DND-41 (cell line): ENCODE measurements around the gene FHAD1.

ENCODE experiments used
- EZH2 ChIP-seq: IDR thresholded peaks from 3 replicates; pipeline ENCODE4 v1.6.1; 2012; ENCODE audit warnings: borderline replicate concordance, low read depth, mild to moderate bottlenecking, moderate library complexity, low read length, inconsistent platforms; ENCODE audit not compliant: severe bottlenecking
- TF ChIP-seq, protein P1 (sequence below): IDR thresholded peaks from 2 replicates; pipeline ENCODE4 v1.5.1; 2012; ENCODE audit warnings: borderline replicate concordance, low read length, moderate library complexity, mild to moderate bottlenecking; ENCODE audit not compliant: poor library complexity, severe bottlenecking; ENCODE audit errors: extremely low read depth

DNA sequence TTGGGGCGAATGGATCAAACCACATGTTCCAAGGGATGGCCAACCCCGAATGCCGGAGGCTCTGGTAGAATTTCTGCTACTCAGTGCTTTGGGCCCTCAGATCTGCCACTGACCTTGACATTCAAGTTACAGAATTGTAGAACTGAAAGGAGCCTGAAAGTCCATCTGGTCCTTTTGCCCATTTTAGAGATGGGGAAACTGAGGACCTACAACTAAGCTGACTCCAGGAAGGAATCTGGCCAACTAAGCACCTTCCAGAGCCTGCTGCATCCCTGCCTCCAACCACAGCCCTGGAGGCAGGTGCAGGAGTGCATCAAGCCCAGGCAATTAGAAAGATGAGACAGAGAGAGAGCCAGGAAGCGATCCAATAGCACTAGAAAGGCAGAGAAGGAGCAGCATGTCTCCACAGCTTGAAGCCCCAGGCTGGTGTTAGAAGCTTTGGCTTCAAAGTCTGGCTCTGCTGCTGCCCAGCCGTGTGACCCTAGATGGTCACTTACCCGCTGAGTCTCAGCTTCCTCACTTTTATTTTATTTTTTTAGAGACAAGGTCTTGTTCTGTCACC, 189.9 kb downstream of the FHAD1 start:
- TF ChIP-seq, protein P1, sequence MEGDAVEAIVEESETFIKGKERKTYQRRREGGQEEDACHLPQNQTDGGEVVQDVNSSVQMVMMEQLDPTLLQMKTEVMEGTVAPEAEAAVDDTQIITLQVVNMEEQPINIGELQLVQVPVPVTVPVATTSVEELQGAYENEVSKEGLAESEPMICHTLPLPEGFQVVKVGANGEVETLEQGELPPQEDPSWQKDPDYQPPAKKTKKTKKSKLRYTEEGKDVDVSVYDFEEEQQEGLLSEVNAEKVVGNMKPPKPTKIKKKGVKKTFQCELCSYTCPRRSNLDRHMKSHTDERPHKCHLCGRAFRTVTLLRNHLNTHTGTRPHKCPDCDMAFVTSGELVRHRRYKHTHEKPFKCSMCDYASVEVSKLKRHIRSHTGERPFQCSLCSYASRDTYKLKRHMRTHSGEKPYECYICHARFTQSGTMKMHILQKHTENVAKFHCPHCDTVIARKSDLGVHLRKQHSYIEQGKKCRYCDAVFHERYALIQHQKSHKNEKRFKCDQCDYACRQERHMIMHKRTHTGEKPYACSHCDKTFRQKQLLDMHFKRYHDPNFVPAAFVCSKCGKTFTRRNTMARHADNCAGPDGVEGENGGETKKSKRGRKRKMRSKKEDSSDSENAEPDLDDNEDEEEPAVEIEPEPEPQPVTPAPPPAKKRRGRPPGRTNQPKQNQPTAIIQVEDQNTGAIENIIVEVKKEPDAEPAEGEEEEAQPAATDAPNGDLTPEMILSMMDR = no peak
- no peak for TF ChIP-seq EZH2
